ENCODE data around the gene C1orf74.

Gene C1orf74

DNA sequence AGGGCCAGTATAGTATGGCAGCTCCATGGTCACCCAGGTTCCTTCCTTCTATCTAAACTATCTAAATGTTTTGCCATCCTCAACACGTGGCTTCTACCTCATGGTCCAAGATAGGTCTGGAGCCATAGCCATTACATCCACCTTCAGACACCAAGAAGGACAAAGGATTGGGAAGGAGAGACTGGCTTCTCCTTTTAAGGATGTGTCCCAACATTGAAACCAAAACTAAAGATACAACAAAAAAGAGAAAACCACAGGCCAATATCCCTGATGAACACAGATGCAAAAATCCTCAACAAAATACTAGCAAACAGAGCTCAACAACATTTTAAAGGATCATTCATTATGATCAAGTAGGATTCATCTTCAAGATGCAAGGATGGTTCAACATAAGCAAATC is 54.9 kb downstream of the C1orf74 start:
- no peak for TF ChIP-seq RARB (CRISPR knock-in tag; IDR thresholded peaks at IDR 0.05)
- no peak for ATAC-seq

Measured in SK-N-SH treated with all-trans-retinoic acid at 6 μM for 48 hours (cell line).